ENCODE data around the gene PTPA. TPM values are rescaled to one million over a fixed set of nuclear protein-coding genes. Genes with fewer than 3 reads are reported as not detected.
"Not testable (repeated sequence)": the region's sequence is repeated elsewhere in the genome, so short reads cannot be mapped to it uniquely, and the experiment has no call there.

Gene PTPA
- total and polyA plus RNA-seq, 10 donors, result 38.8 to 107 (median 88.5) TPM

GRCh38 chr9:129118799-129119198 is 7.6 kb downstream of the PTPA start:
- H3K36me3 ChIP-seq, result peaks cover 4 to 48% (median 30%) of the 10 kb centered on the region in 6 donors
- WGBS, 5 donors, result 80 to 95% (median 85%) methylated on average over 4 of the region's 4 CpGs

DNA sequence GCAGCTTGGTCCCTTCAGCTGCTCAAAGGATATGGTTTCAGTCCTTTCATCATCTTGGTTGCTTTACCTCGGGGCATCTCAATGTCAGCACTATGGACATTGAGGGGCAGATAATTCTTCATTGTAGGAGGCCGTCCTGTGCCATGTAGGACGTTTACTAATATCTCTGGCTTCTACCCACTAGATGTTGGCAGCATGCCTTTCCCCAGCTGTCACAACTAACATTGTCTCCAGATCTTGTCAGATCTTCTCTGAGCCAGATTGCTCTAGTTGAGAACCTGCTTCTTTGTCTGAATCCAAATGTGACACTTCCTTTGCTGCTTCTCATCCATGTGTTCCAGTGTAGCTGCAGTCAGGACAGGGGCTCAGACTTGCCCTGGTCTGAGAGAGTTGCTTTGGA is 10.3 kb downstream of the PTPA start:
- 78 to 94% (median 83%) methylated on average over 3 of the region's 3 CpGs for WGBS, 5 donors
- TF ChIP-seq POLR2AphosphoS5 (IDR thresholded peaks at IDR 0.05) (no peak), CTCF (IDR thresholded peaks at IDR 0.05 in 8 of 11, conservative IDR thresholded peaks at IDR 0.05 in 3 of 11) (no peak), POLR2A (IDR thresholded peaks at IDR 0.05) (no peak)
- no peaks in the 10 kb centered on the region for H3K9me3 ChIP-seq
- no peaks in the 10 kb centered on the region for H3K27me3 ChIP-seq (replicated peaks in 1 of 7)
- peaks cover 4 to 75% (median 48%) of the 10 kb centered on the region in 6 donors for H3K36me3 ChIP-seq
- intact Hi-C loops (cut with DNase I; ENCODE audit: low total_unique reads), result no loop called here
- H3K27ac ChIP-seq, result no peak overlapping the region
- peaks cover 0 to 4% (median 0%) of the 10 kb centered on the region in 6 donors for H3K4me1 ChIP-seq
- H3K4me3 ChIP-seq, result no peak overlapping the region
- no peak for DNase-seq

More at GRCh38 chr9:129118799-129119198, 7.6 kb downstream of the PTPA start:
- no peak for DNase-seq
- H3K4me1 ChIP-seq, result peaks cover 0 to 24% (median 13%) of the 10 kb centered on the region in 6 donors
- H3K9me3 ChIP-seq, result no peaks in the 10 kb centered on the region
- H3K27ac ChIP-seq, result no peak overlapping the region
- no peak overlapping the region for H3K4me3 ChIP-seq
- no peak for TF ChIP-seq POLR2AphosphoS5 (IDR thresholded peaks at IDR 0.05)
- TF ChIP-seq POLR2A (IDR thresholded peaks at IDR 0.05), result no peak
- no peak for TF ChIP-seq CTCF (IDR thresholded peaks at IDR 0.05 in 8 of 11, conservative IDR thresholded peaks at IDR 0.05 in 3 of 11)
- intact Hi-C loops (cut with DNase I; ENCODE audit: low total_unique reads), result no loop called here
- H3K27me3 ChIP-seq (replicated peaks in 1 of 7), result no peaks in the 10 kb centered on the region

- Histone ChIP-seq H3K4me1 (peaks cover 0 to 11% (median 3%) of the 10 kb centered on the region in 6 donors), H3K9me3 (no peaks in the 10 kb centered on the region), H3K36me3 (peaks cover 4 to 82% (median 48%) of the 10 kb centered on the region in 6 donors), H3K27me3 (replicated peaks in 1 of 7) (no peaks in the 10 kb centered on the region), H3K4me3 (no peak overlapping the region), H3K27ac (no peak overlapping the region)
- no peak for DNase-seq
- WGBS, 5 donors, result 87 to 100% (median 94%) methylated on average over 1 of the region's 1 CpG
- TF ChIP-seq POLR2AphosphoS5 (IDR thresholded peaks at IDR 0.05), result no peak
- intact Hi-C loops (cut with DNase I; ENCODE audit: low total_unique reads), result no loop called here
These were observed 10.9 kb downstream of the PTPA start for GRCh38 chr9:129122133-129122532.

GRCh38 chr9:129122976-129123375 is 11.8 kb downstream of the PTPA start:
- H3K4me1 ChIP-seq, result peaks cover 0 to 14% (median 5%) of the 10 kb centered on the region in 6 donors
- H3K27ac ChIP-seq; intact Hi-C loops (cut with DNase I; ENCODE audit: low total_unique reads); H3K27me3 ChIP-seq (replicated peaks in 1 of 7); H3K4me3 ChIP-seq; DNase-seq; H3K9me3 ChIP-seq: not testable (repeated sequence)
- peaks cover 4 to 90% (median 56%) of the 10 kb centered on the region in 6 donors for H3K36me3 ChIP-seq
- WGBS, 5 donors, result 86 to 98% (median 96%) methylated on average over 14 to 15 of the region's 15 CpGs

DNA sequence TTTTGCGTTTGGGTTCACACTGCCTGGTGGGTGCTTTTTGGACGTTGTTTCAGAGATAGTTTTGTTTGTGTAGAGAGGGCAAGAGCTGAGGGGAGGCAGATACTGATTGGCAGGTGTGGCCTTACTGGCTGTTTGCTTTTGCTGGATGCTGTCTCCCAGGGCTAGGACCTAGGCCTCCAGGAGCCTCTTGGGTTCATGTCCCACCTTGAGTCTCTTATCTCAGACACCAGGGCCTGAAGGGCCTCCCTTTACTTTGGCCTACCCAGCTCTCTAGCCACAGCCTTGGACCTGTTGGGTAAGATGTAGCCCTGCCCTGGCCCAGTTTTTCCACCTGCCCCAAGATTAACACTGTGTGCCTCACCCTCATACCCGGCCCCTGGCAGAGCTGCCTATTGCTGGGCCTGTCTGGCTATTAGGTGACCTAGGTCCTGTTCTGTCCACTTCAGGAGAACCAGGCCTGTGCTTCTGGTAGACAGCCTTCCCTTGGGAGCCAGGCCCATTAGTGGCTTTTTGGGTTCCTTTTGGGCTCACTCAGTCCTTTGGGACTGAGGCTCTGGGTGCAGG is 13.4 kb downstream of the PTPA start:
- DNase-seq, result no peak
- Histone ChIP-seq H3K36me3 (peaks cover 4 to 98% (median 64%) of the 10 kb centered on the region in 6 donors), H3K27ac (no peak overlapping the region), H3K4me1 (peaks cover 0 to 14% (median 5%) of the 10 kb centered on the region in 6 donors), H3K27me3 (replicated peaks in 1 of 7) (no peaks in the 10 kb centered on the region), H3K9me3 (no peaks in the 10 kb centered on the region), H3K4me3 (no peak overlapping the region)
- intact Hi-C loops (cut with DNase I; ENCODE audit: low total_unique reads), result no loop called here
- TF ChIP-seq POLR2A (IDR thresholded peaks at IDR 0.05) (no peak), POLR2AphosphoS5 (IDR thresholded peaks at IDR 0.05) (no peak), CTCF (IDR thresholded peaks at IDR 0.05 in 8 of 11, conservative IDR thresholded peaks at IDR 0.05 in 3 of 11) (no peak)
- WGBS, 5 donors, result 84 to 96% (median 90%) methylated on average over 3 of the region's 3 CpGs

All from spleen (tissue), 11 donors.